Colonic mucosa (tissue), 4 donors: ENCODE results near the gene PLCL2. TPM values are rescaled to one million over a fixed set of nuclear protein-coding genes. Genes with fewer than 3 reads are reported as not detected.
A peak's percentile ranks its signal among the peaks of the same experiment; 100 is the strongest.

Experiments used
- DNase-seq: peaks from one replicate; pipeline ENCODE4 v3.0.0-alpha.2; 2020
- H3K27ac ChIP-seq: fragments of 200-600 bp; one replicate; pipeline ENCODE4 v1.8.0; 2021
- H3K27me3 ChIP-seq: fragments of 200-600 bp; one replicate; pipeline ENCODE4 v1.8.0; 2021
- H3K36me3 ChIP-seq: fragments of 200-600 bp; one replicate; pipeline ENCODE4 v1.8.0; 2021
- H3K4me1 ChIP-seq: fragments of 200-600 bp; one replicate; pipeline ENCODE4 v1.8.0; 2021; ENCODE audit warnings: mild to moderate bottlenecking
- H3K4me3 ChIP-seq: fragments of 200-600 bp; one replicate; pipeline ENCODE4 v1.8.0; 2021
- H3K9ac ChIP-seq, 2 donors: one replicate each; pipeline ENCODE4 v1.7.0; 2013; ENCODE audit warnings: control low read depth in 2 of 2, low read depth in 2 of 2, low read length in 2 of 2
- H3K9me3 ChIP-seq: fragments of 200-600 bp; one replicate; pipeline ENCODE4 v1.8.0; 2021
- intact Hi-C: fragments of 100-400 bp; cut with DNase I; formaldehyde crosslinking; loops from one replicate; pipeline ENCODE4 v1.14.1; 2022
- total RNA-seq, 2 donors: library from RNA; stranded (reverse); fragmentation: NEBNext Ultra II Directional in 1 of 2; extraction: Animal tissue kit (Norgen Biotek cat#: 25700) in 1 of 2; gene quantifications; one replicate each; pipeline ENCODE4 v1.2.1, GENCODE V29; 2021
- TF ChIP-seq, protein P1 (sequence below): fragments of 200-600 bp; IDR thresholded peaks from one replicate; pipeline ENCODE4 v1.8.0; 2022; ENCODE audit warnings: antibody characterized with exemption, mild to moderate bottlenecking
- donor health status: healthy.
- donor health status: DM: no; HTN: no; CAD: no.
- donor health status: DM: no; HTN: no; CAD: no.

The PLCL2 gene
- total RNA-seq, 2 donors from 2014 or later: 12.3 to 15.0 TPM

DNA sequence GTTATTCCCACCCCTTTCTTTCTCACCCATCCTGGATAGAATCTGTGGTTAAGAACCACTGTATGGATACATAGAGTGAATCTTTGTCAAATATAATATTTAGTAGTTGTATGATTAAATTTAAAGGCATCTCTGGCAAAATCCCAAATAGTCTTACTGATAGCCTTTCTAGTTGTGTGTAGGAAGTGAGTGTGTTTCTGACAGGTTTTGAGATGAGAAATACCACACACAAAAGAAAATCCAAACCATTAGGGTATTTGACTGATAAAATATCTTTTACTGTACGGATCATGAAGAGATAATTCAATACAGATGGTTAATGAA lies 44.7 kb upstream of the PLCL2 start:
- intact Hi-C loops: no loop called here

DNA sequence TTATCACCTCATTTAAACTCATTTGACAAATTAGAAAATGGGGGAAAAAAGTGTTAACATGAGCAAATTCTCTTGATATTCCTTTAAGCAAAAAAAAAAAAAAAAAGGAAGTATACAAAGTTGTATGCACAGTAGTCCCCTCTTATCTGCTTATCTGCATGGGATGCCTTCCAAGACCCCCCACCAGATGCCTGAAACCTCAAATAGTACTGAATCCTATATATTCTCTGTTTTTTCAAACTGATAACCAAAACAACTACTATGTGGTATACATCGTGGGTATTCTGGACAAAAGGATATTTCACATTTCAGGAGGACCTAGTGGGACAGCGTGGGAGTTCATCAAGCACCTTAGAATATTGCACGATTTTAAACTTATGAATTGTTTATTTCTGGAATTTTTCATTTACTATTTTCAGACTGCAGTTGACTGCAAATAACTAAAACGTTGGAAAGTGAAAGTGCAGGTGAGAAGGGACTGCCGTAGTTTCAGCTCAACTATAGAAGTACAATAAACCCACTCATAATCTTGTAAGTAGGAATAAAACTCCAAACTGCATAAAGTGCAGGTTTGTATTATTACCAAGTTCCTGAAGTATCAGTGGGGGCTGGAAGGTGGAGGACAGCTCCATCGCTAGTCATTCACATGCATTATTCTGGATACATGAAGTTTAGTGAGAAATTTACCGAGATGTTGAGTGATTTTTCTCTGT lies 43.6 kb upstream of the PLCL2 start:
- Histone ChIP-seq H3K9ac (peak overlapping the region in 1 of 2 donors; percentile 64), H3K4me1 (peaks cover 20% of the 10 kb centered on the region), H3K27me3 (no peaks in the 10 kb centered on the region), H3K36me3 (no peaks in the 10 kb centered on the region), H3K4me3 (no peak overlapping the region), H3K9me3 (no peaks in the 10 kb centered on the region), H3K27ac (peak overlapping the region; percentile 32)
- intact Hi-C loops: no loop called here
- TF ChIP-seq, protein P1, sequence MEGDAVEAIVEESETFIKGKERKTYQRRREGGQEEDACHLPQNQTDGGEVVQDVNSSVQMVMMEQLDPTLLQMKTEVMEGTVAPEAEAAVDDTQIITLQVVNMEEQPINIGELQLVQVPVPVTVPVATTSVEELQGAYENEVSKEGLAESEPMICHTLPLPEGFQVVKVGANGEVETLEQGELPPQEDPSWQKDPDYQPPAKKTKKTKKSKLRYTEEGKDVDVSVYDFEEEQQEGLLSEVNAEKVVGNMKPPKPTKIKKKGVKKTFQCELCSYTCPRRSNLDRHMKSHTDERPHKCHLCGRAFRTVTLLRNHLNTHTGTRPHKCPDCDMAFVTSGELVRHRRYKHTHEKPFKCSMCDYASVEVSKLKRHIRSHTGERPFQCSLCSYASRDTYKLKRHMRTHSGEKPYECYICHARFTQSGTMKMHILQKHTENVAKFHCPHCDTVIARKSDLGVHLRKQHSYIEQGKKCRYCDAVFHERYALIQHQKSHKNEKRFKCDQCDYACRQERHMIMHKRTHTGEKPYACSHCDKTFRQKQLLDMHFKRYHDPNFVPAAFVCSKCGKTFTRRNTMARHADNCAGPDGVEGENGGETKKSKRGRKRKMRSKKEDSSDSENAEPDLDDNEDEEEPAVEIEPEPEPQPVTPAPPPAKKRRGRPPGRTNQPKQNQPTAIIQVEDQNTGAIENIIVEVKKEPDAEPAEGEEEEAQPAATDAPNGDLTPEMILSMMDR: no peak
- no peak for DNase-seq

More for the DNA sequence above, 44.7 kb upstream of the PLCL2 start:
- Histone ChIP-seq H3K36me3 (no peaks in the 10 kb centered on the region), H3K27me3 (no peaks in the 10 kb centered on the region), H3K9me3 (no peaks in the 10 kb centered on the region), H3K4me3 (no peak overlapping the region), H3K27ac (no peak overlapping the region), H3K9ac (no peak overlapping the region), H3K4me1 (peaks cover 20% of the 10 kb centered on the region)
- TF ChIP-seq, protein P1: no peak
- no peak for DNase-seq

DNA sequence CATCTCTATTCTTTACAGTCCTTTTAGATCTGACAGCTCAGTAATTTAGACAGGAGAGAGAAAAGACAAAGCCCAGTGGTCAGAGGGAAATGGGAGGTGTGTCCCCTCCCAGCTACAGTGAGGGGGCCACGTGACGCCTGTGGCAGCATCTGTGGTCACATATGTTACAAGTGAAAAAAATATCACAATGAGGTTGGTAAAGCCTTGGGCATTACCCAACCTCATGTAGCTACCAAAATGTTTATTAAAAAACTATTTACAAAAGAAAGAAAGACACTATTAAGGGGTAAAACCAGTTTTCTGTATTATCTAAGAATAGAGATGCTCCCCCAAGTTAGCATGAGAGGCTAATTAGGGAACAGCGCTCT lies 42.9 kb upstream of the PLCL2 start:
- H3K27ac ChIP-seq: peak overlapping the region; percentile 32
- intact Hi-C loops: no loop called here
- peak; percentile 48 for DNase-seq
- no peaks in the 10 kb centered on the region for H3K9me3 ChIP-seq
- no peaks in the 10 kb centered on the region for H3K36me3 ChIP-seq
- H3K4me1 ChIP-seq: peaks cover 20% of the 10 kb centered on the region
- H3K27me3 ChIP-seq: no peaks in the 10 kb centered on the region
- no peak overlapping the region for H3K4me3 ChIP-seq
- peak overlapping the region in 1 of 2 donors; percentile 54 for H3K9ac ChIP-seq
- TF ChIP-seq, protein P1: no peak

DNA sequence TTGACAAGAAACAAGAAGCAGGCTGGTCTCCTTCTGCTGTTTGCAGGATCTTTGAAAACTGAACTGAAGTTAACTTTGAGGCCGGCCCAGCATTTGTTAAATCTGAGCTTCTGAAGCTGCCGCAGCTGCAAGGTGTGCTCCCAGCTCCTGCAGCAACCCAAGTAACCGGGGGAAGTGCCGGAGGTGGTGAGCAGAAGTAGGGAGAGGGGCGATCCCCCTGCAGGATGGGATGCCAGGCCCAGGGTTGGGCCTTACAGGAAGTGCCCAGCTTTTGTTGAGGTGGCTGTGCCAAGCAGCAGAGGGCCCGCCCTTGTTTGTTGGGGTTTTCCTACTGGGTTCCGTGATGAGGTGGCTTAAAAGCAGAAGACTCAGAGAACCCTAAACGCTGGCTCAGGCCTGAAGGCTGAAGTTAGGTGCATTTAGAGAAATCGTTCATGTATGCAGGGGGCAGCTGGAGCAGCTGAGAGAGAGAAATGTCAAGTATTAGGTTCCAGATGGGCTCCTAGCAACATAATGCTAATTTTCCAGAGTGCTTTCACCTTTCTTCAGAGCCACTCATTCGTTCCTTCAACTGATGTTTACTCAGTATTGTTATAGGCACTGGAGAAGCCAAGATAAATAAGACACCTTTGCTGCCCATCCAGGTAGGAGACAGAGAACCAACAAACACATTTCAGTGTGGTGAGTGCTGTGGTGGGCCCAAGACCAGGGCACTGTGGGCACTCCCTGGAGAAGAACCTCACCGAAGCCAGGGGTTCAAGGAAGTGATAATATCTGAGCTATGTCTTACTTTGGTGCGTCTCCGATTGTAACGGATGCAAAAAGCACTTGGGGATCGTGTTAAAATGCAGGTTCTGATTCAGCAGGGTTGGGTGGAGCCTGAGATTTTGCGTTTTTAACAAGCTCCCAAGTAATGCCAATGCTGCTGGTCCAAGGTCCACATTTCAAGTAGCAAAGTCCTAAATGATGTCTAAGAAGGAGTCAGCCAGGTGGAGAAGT lies 42.2 kb upstream of the PLCL2 start:
- Histone ChIP-seq H3K4me1 (peaks cover 20% of the 10 kb centered on the region), H3K36me3 (no peaks in the 10 kb centered on the region), H3K9ac (peak overlapping the region in 1 of 2 donors; percentile 54), H3K27ac (peak overlapping the region; percentile 32), H3K9me3 (no peaks in the 10 kb centered on the region), H3K4me3 (no peak overlapping the region), H3K27me3 (no peaks in the 10 kb centered on the region)
- intact Hi-C loops: no loop called here
- TF ChIP-seq, protein P1: no peak
- DNase-seq: peak; percentile 67

DNA sequence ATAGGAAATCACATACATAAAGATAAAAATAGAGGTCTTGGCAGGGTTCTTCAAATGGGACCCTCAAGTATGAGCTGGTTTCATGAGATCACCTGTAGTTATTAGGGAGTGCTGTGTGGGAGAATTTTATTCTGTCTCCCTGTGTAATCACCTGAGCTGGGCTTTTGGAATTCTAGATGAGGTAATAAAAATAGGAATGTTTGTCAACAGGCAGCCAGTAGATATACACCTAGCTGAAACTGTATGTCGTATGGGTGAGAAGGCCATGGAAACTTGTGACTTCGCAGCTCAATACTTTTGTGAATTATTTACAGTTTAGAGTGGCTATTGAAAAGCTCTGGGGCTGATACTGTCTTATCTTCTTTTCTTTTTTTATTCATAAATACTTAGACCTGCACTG lies 40.5 kb upstream of the PLCL2 start:
- Histone ChIP-seq H3K36me3 (no peaks in the 10 kb centered on the region), H3K4me1 (peaks cover 20% of the 10 kb centered on the region), H3K27ac (peak overlapping the region; percentile 32), H3K27me3 (no peaks in the 10 kb centered on the region), H3K9ac (no peak overlapping the region), H3K9me3 (no peaks in the 10 kb centered on the region), H3K4me3 (no peak overlapping the region)
- no peak for DNase-seq
- intact Hi-C loops: no loop called here
- TF ChIP-seq, protein P1: no peak
